Right renal pelvis (tissue), 4 donors: ENCODE results near the gene TMEM229B. TPM values are rescaled to one million over a fixed set of nuclear protein-coding genes. Genes with fewer than 3 reads are reported as not detected.

Experiments
- DNase-seq, 4 donors: peaks; one replicate each; pipeline ENCODE4 v3.0.0-alpha.2; 2013; ENCODE audit warnings: low read depth in 4 of 4, low spot score in 3 of 4, missing footprints in 1 of 4
- polyA plus RNA-seq, 4 donors: library from polyadenylated mRNA; unstranded; fragments of 120-200 nt; gene quantifications; one replicate each; pipeline ENCODE4 v1.2.1, GENCODE V29; 2013; ENCODE audit not compliant: insufficient read length in 4 of 4

Gene TMEM229B
- polyA plus RNA-seq, 4 donors, result 2.5 to 3.9 (median 2.8) TPM

DNA sequence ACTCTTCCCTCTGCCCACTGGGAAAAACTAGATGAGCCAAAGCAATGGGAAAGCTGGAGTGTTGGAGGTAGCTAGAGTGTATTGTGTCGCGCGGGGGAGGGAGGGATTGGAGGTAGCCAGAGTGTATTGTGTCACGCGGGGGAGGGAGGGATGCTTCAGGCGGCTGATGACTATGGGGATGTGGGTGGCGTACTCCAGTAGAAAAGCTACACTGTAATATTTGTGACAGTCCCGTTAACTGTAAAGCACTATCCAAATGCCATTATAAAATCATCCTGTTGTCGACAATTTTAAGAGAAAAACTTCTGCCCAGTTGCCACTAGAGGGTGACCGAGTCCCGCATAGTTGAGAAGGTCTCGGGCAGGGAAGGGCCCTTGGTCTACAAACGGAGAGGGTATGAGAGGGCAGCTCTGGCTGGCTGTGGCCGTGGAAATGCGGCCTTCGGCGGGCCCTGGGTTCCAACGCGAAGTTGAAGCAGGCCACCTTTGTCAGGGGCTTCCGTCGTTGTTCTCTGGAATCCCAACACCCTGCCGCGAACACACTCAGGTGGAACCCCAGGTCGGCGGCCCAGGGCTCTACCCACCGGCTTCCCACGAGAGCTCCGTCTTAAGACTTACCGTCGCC, 61.4 kb downstream of the TMEM229B start:
- DNase-seq, result peak; percentile 56 to 76 (median 66)

DNA sequence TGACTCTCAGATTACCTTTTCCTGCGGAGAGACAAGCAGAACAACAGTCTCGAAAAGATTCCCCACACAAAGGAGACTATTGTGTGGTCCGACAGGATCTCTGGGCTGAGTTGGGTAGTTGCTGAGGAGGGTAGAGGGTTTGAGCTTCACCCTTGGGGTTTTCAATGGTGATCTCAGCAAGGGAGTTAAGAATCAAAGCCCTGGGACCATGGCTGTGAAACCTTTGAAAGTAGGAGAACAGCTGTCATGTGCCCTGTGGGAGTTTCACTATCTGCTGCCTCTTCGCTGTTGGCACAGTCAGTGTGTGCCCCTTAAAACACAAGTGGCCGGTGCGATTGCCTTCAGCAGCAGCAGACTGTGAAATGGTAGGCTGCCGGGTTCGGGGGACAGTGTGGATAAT, 62.4 kb downstream of the TMEM229B start:
- DNase-seq, result no peak

DNA sequence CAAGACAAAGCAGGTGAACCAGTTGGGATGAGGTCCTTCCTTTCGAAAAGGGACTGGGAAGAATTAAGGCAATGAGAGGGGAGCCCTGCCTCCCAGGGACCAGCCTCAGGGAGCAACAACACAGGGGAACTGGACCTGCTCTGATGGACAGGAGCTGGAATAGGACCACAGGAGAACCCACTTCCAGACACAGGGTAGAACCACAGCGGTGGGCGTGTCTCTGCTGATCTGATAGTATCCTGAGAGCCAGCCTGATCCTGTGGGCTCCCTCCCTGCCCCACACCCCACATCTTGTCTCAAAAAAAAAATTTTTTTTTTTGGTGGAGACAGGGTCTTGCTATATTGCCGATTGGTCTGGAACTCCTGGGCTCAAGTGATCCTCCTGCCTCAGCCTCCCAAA, 62.9 kb downstream of the TMEM229B start:
- DNase-seq, result no peak

DNA sequence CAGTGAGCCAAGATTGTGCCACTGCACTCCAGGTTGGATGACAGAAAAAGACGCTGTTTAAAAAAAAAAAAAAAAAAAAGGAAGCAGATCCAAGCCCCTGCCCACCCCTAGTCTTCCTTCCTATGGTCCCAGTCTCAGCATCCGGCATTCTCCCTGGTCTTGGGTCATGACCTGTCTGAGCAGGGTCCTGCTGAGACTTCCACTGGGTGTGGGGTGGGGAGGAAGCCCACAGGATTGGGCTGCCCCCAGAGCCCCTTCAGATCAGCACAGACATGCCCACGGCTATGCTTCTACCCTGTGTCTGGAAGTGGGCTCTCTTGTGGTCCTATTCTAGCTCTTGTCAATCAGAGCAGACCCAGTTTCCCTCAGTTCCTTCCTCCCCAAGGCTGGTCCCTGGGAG, 64.0 kb downstream of the TMEM229B start:
- no peak for DNase-seq

DNA sequence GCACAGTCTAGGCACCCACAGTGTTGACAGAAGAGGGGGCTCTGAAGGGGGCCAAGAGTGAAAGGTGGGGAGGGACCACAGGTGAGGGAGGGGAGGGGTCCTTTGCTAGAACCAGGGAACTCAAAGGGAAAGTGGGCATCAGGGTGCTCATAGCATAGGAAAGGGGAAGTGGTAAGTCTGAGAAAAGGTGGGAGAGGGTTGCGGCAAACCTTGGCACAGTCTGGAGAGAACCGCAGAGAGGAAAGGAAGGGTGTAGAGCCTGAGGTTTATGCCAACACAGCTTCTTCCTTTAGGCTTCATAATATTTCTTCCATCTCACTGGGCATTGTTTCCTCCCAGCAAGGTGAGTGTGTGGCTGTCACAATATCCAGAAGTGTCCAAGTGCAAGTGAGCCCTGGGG, 65.1 kb downstream of the TMEM229B start:
- no peak for DNase-seq

DNA sequence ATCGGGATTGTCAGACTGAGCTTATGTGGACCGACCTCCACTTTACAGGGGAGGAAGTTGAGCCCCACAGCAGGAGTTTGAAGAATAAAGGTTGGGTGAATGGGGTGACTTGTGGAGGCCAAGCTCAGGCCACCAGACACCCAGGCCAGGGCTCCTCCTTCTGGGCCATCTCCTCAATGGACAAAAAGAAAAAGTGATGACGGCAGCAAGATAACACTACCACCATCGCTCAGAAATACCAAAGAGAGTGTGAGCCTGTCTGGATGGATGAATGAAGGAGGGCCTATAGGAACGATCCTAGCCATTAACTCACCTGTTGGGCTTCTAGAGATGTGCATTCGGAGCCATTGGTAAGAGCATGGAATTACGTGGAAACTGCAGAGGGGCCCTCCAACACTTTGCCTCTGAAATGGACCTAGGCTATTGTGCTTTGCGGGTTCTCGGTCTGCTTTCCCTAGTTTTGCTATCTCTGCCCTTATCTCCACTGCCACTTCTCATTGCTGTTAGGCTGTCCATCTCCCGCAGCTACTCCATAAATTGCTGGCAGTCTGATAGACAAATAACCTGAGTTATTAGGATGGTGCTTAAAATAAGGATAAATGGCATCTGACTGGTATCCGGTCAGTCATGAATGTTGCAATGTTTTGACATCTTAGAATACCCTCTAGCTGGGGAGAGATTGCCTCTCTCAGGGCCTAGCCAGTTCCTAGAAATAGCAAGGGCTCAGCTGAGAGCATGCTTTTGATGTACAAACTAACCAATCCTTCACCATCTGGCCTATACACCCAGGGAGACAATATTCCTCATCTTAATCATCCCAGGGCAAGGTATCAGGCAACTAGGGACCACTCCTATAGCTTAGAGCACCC, 66.9 kb downstream of the TMEM229B start:
- no peak for DNase-seq

Other genes with a start within 250 kb of the TMEM229B start
- gene PALS1, start 247.3 kb downstream of the TMEM229B start, polyA plus RNA-seq, result 100 to 1,000 TPM; 125 to 152 (median 135) TPM
- 100 to 1,000 TPM; 142 to 172 (median 159) TPM for gene ATP6V1D, start 128.9 kb downstream of the TMEM229B start, polyA plus RNA-seq
- 100 to 1,000 TPM in 3 of 4 donors, 10 to 100 TPM in 1; 99.4 to 108 (median 101) TPM for gene EIF2S1, start 128.4 kb downstream of the TMEM229B start, polyA plus RNA-seq
- 1 to 10 TPM; 1.7 to 2.8 (median 2.3) TPM for gene PLEK2, start 76.6 kb downstream of the TMEM229B start, polyA plus RNA-seq
- gene PLEKHH1, start 44.6 kb upstream of the TMEM229B start, polyA plus RNA-seq, result 10 to 100 TPM; 38.2 to 60.9 (median 41.4) TPM
- gene PIGH, start 111.5 kb upstream of the TMEM229B start, polyA plus RNA-seq, result 10 to 100 TPM; 39.5 to 47.2 (median 46.1) TPM
- gene ARG2, start 131.2 kb upstream of the TMEM229B start, polyA plus RNA-seq, result 10 to 100 TPM; 10.8 to 31.7 (median 11.8) TPM
- 100 to 1,000 TPM; 105 to 120 (median 114) TPM for gene VTI1B, start 185.9 kb upstream of the TMEM229B start, polyA plus RNA-seq
- gene RDH11, start 207.0 kb upstream of the TMEM229B start, polyA plus RNA-seq, result 100 to 1,000 TPM; 104 to 117 (median 115) TPM
- gene RDH12, start 213.2 kb upstream of the TMEM229B start, polyA plus RNA-seq, result 1 to 10 TPM in 1 of 4 donors, under 1 TPM in 3; 0.43 to 1.2 (median 0.66) TPM